Measurements from ENCODE around the gene EVI5. TPM values are rescaled to one million over a fixed set of nuclear protein-coding genes. Genes with fewer than 3 reads are reported as not detected.

Gene EVI5
- total RNA-seq, 1 experiment from 2014 or later = 38.2 TPM

DNA sequence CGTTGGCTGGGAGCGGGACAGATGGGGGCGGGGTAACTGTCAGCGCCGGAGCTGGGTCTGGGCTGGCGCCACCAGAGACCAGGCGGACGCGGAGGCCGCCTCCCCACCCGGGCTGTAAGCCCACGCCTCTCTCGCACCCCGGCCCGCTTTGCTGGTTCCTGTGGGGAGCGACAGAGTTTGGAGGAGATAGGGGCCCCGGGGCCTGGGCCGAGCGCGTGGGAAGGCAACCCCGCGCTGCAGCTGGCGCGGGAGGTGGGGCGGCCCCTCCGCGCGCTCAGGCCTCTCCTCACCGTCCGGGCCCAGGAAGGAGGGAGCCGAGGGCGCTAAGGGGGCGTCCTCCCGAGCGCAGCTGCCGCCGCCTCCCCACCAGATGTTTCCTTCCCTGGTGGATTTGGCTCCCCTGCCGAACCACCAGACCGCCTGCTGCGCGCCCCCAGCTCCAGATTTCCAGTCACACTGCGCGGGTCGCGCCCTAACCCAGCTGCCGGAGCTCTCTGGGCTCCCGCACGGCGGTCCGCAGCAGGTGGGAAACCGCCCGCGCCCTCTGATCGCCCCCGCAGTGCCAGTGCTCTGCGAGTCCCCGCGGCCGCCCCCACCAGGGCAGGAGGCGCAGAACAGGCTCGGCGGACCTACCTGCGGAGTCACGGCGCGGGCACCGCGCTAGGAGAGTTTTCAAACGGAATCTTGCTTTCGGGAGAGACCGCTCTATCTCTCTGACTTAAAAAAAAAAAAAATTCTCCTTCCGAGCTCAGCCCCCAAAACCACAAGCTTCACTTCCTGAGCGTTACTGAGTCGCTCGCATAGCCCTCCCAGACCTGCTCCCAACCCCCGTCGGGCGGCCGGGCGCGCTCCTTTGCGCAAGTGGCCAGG, 299.3 kb downstream of the EVI5 start:
- peak overlapping the region; percentile 99 for H3K4me2 ChIP-seq (ENCODE audit: low read length)
- H3K9me2 ChIP-seq (replicated peaks; ENCODE audit: low read length) = no peaks in the 10 kb centered on the region
- H3K9ac ChIP-seq (ENCODE audit: low read length) = no peak overlapping the region
- peaks cover 22% of the 10 kb centered on the region for H3K27me3 ChIP-seq (ENCODE audit: low read length)
- no peak for TF ChIP-seq EZH2 (IDR thresholded peaks at IDR 0.05; ENCODE audit: low read length, unreplicated experiment)
- TF ChIP-seq, protein P1, sequence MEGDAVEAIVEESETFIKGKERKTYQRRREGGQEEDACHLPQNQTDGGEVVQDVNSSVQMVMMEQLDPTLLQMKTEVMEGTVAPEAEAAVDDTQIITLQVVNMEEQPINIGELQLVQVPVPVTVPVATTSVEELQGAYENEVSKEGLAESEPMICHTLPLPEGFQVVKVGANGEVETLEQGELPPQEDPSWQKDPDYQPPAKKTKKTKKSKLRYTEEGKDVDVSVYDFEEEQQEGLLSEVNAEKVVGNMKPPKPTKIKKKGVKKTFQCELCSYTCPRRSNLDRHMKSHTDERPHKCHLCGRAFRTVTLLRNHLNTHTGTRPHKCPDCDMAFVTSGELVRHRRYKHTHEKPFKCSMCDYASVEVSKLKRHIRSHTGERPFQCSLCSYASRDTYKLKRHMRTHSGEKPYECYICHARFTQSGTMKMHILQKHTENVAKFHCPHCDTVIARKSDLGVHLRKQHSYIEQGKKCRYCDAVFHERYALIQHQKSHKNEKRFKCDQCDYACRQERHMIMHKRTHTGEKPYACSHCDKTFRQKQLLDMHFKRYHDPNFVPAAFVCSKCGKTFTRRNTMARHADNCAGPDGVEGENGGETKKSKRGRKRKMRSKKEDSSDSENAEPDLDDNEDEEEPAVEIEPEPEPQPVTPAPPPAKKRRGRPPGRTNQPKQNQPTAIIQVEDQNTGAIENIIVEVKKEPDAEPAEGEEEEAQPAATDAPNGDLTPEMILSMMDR (conservative IDR thresholded peaks at IDR 0.05; ENCODE audit: low read depth, low read length) = no peak
- no peak for TF ChIP-seq EZH2phosphoT487 (IDR thresholded peaks at IDR 0.05; ENCODE audit: borderline replicate concordance, low read length)
- H4K20me1 ChIP-seq (ENCODE audit: low read length) = no peaks in the 10 kb centered on the region
- H3K4me1 ChIP-seq (ENCODE audit: insufficient read depth, low read length) = peaks cover 13% of the 10 kb centered on the region; the same call in 1 of the 2 replicates
- H3F3A ChIP-seq (ENCODE audit: low read length, unreplicated experiment) = no peaks in the 10 kb centered on the region
- H3K36me3 ChIP-seq (ENCODE audit: low read depth, low read length) = no peaks in the 10 kb centered on the region
- POLR2A ChIA-PET (ENCODE audit: unreplicated experiment) = no interaction called here
- intact Hi-C loops (cut with micrococcal nuclease) = loop anchor here (10.0 kb wide), 1 partner anchor 99 kb away; no protein-coding TSS in a partner anchor
- H3K4me3 ChIP-seq (ENCODE audit: low read length) = peak overlapping the region; percentile 71
- H3K9me3 ChIP-seq (ENCODE audit: low read length) = no peaks in the 10 kb centered on the region
- no peaks in the 10 kb centered on the region for H3K79me2 ChIP-seq (ENCODE audit: low read length)
- peak overlapping the region; percentile 98 for H2AFZ ChIP-seq (ENCODE audit: low read length)
- DNase-seq (no peak), ATAC-seq (peak; percentile 23)
- no TSS peak for BruUV-seq (replicated peaks)
- no peak overlapping the region for H3K27ac ChIP-seq (ENCODE audit: low read length)
- CTCF ChIA-PET = interaction anchor here (0.6 kb wide), 1 partner anchor 85 kb away, joined by 4 read pairs; no protein-coding TSS in a partner anchor

GRCh38 chr1:92484472-92485380, 300.2 kb downstream of the EVI5 start:
- Histone ChIP-seq H3K27me3 (ENCODE audit: low read length) (peaks cover 22% of the 10 kb centered on the region), H2AFZ (ENCODE audit: low read length) (peak overlapping the region; percentile 98), H3K79me2 (ENCODE audit: low read length) (no peaks in the 10 kb centered on the region), H3K27ac (ENCODE audit: low read length) (no peak overlapping the region), H3K4me1 (ENCODE audit: insufficient read depth, low read length) (peaks cover 13% of the 10 kb centered on the region; the same call in 1 of the 2 replicates), H3K36me3 (ENCODE audit: low read depth, low read length) (no peaks in the 10 kb centered on the region), H3K4me3 (ENCODE audit: low read length) (peak overlapping the region; percentile 71), H4K20me1 (ENCODE audit: low read length) (no peaks in the 10 kb centered on the region), H3K9me2 (replicated peaks; ENCODE audit: low read length) (no peaks in the 10 kb centered on the region), H3F3A (ENCODE audit: low read length, unreplicated experiment) (no peaks in the 10 kb centered on the region), H3K9me3 (ENCODE audit: low read length) (no peaks in the 10 kb centered on the region), H3K9ac (ENCODE audit: low read length) (no peak overlapping the region), H3K4me2 (ENCODE audit: low read length) (peak overlapping the region; percentile 99)
- intact Hi-C loops (cut with micrococcal nuclease) = loop anchor here (10.0 kb wide), 1 partner anchor 100 kb away; no protein-coding TSS in a partner anchor
- POLR2A ChIA-PET (ENCODE audit: unreplicated experiment) = no interaction called here
- peak; percentile 52 for ATAC-seq
- DNase-seq = peak; percentile 22
- CTCF ChIA-PET = interaction anchor here (0.6 kb wide), 1 partner anchor 86 kb away, joined by 4 read pairs; no protein-coding TSS in a partner anchor
- TF ChIP-seq, protein P1 (conservative IDR thresholded peaks at IDR 0.05; ENCODE audit: low read depth, low read length) = no peak
- TF ChIP-seq EZH2phosphoT487 (IDR thresholded peaks at IDR 0.05; ENCODE audit: borderline replicate concordance, low read length) (no peak), EZH2 (IDR thresholded peaks at IDR 0.05; ENCODE audit: low read length, unreplicated experiment) (no peak)
- no TSS peak for BruUV-seq (replicated peaks)

All from PC-3 (cell line).